Right cardiac atrium (tissue), 5 donors: Measurements from ENCODE around the gene PISD. TPM values are rescaled to one million over a fixed set of nuclear protein-coding genes. Genes with fewer than 3 reads are reported as not detected.

ENCODE experiments used
- microRNA-seq, 2 donors: library from miRNA; unstranded; fragments of <30 nt; microRNA quantifications; one replicate each; pipeline ENCODE4 v1.2.0, GENCODE V29; 2020 to 2021
- polyA plus RNA-seq: library from polyadenylated mRNA; stranded (reverse); fragments of 200-250 nt; gene quantifications from one replicate; pipeline ENCODE4 v1.2.3, GENCODE V29; 2013
- total RNA-seq, 4 donors: library from RNA; stranded (reverse); fragmentation: NEBNext Ultra II Directional; extraction: Animal tissue kit (Norgen Biotek cat#: 25700); gene quantifications; one replicate each; pipeline ENCODE4 v1.2.1, GENCODE V29; 2021
- donor health status: healthy with polysubstance abuse.
- donor health status: DM: no; HTN: yes; CAD: no.
- donor health status: DM: no; HTN: no; CAD: no.
- donor health status: DM: no; HTN: yes; CAD: no; lungs with severe emphysema.
- donor health status: DM: yes; HTN: yes; CAD: no.

Gene PISD
- total and polyA plus RNA-seq, 5 donors: 11.1 to 33.5 (median 18.7) TPM

Small RNAs within 50 kb of the gene (microRNA-seq; reads per million reads assigned to microRNA genes)
- gene MIR7109: 0 reads per million in 2 donors

Other genes starting within 250 kb of the PISD start
- 10 to 100 TPM; 20.3 to 37.9 (median 27.2) TPM for gene EIF4ENIF1, start 172.4 kb downstream of the PISD start, total RNA-seq
- 10.0 TPM for gene EIF4ENIF1, start 172.4 kb downstream of the PISD start, polyA plus RNA-seq
- 10 to 100 TPM in 2 of 4 donors, 1 to 10 TPM in 2; 7.1 to 10.8 (median 9.6) TPM for gene SFI1, start 165.7 kb downstream of the PISD start, total RNA-seq
- 7.4 TPM for gene SFI1, start 165.7 kb downstream of the PISD start, polyA plus RNA-seq
- 10 to 100 TPM; 16.4 to 23.4 (median 22.8) TPM for gene PRR14L, start 87.9 kb upstream of the PISD start, total RNA-seq
- 5.6 TPM for gene PRR14L, start 87.9 kb upstream of the PISD start, polyA plus RNA-seq
- gene DEPDC5, start 91.8 kb upstream of the PISD start, total RNA-seq: 10 to 100 TPM; 12.4 to 15.3 (median 13.6) TPM
- 6.9 TPM for gene DEPDC5, start 91.8 kb upstream of the PISD start, polyA plus RNA-seq